Transverse colon (tissue), 3 donors: Measurements from ENCODE around the gene ZNF281.

ENCODE experiments used
- POLR2A ChIP-seq: fragments of 450-650 bp; IDR thresholded peaks from one replicate; pipeline ENCODE4 v1.6.1; 2016; ENCODE audit warnings: antibody characterized with exemption, mild to moderate bottlenecking, moderate library complexity
- TF ChIP-seq, protein P1 (sequence below), 5 experiments: fragments of 200-600 bp in 3 of 5; fragments of 450-650 bp in 2 of 5; sonication (generic) in 3 of 5; IDR thresholded peaks; 1 replicate in 2 of 5; 2 replicates in 3 of 5; pipeline ENCODE4 v1.5.1; 2016 to 2017; ENCODE audit warnings: antibody characterized with exemption in 5 of 5, inconsistent platforms in 3 of 5, mild to moderate bottlenecking in 2 of 5, moderate library complexity in 1 of 5

DNA sequence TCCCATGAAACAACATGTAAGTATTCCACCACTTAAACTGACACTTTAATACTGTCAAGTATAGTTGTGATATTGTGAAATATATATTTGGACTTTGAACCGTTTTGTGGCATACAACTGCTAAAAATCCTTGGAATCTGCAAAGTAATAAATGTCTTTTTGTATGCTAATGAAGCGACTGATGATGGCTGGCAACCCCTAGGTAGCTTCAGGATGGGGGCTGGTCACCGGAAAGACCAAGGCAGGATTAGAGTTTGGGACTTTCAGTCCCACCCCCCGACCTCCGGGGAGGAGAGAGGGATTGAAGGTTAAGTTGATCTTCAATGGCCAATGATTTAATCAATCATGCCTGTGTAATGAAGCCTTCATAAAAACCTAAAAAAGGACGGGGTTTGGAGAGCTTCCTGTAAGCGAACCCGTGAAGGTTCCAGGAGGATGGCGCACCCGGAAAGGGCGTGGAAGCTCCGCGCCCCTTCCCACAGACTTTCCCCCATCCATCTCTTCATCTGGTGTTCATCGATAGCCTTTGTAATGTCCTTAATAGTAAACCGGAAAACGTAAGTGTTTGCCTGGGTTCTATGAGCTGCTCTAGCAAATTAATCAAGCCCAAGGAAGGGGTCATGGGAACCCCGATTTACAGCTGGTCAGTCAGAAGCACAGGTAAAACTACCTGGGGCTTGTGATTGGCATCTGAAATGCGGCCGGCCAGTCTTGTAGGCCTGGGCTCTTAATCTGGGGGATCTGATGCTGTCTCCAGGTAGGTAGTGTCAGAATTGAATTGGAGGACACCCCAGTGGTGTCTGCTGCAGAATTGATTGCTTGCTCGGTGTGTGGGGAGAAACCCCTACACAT, 1.8 kb upstream of the ZNF281 start:
- TF ChIP-seq, protein P1, sequence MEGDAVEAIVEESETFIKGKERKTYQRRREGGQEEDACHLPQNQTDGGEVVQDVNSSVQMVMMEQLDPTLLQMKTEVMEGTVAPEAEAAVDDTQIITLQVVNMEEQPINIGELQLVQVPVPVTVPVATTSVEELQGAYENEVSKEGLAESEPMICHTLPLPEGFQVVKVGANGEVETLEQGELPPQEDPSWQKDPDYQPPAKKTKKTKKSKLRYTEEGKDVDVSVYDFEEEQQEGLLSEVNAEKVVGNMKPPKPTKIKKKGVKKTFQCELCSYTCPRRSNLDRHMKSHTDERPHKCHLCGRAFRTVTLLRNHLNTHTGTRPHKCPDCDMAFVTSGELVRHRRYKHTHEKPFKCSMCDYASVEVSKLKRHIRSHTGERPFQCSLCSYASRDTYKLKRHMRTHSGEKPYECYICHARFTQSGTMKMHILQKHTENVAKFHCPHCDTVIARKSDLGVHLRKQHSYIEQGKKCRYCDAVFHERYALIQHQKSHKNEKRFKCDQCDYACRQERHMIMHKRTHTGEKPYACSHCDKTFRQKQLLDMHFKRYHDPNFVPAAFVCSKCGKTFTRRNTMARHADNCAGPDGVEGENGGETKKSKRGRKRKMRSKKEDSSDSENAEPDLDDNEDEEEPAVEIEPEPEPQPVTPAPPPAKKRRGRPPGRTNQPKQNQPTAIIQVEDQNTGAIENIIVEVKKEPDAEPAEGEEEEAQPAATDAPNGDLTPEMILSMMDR (IDR thresholded peaks at IDR 0.05): no peak
- TF ChIP-seq POLR2A: no peak
